ENCODE results near the gene PTGS1. TPM values are rescaled to one million over a fixed set of nuclear protein-coding genes. Genes with fewer than 3 reads are reported as not detected.

Gene PTGS1
- total RNA-seq, 1 donor from 2014 or later = 2.2 TPM

DNA sequence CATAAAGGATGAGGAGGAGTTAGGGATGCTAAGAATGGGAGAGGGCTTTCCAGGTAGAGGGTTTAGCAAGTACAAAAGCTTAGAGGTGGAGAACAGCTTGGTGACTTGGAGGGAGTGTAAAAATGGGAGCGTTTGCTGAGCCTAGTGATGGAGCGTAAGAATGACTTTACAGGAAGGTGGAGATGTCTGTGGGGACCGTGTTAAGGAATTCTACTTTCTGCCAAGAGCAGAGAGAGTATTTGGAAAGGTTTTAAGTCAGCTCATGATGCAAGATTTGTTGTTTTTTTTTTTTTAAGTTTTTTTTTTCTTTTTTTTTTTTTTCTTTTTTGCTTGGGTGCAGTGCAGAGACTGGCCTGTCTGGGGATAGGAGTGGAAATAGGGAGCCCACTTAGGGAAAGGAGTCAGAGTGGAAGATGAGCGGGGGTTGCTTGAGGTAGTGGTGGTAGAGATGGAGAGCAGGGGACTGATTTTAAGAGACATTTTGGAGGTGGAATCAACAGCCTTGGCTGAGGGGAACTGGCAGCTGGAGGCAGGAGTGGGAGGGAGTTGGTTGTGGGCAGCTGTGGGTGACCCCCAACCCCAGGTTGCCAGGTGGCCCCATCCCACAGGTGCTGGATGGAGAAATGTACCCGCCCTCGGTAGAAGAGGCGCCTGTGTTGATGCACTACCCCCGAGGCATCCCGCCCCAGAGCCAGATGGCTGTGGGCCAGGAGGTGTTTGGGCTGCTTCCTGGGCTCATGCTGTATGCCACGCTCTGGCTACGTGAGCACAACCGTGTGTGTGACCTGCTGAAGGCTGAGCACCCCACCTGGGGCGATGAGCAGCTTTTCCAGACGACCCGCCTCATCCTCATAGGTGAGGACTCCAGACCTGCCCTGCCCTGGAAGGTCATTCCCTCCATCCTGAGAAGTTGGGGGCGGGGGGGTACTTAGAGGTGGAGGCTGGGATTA lies 12.4 kb downstream of the PTGS1 start:
- Histone ChIP-seq H3K27me3 (no peaks in the 10 kb centered on the region), H3K4me1 (no peaks in the 10 kb centered on the region), H3K36me3 (no peaks in the 10 kb centered on the region), H3K9ac (no peak overlapping the region), H4K20me1 (ENCODE audit: low read depth) (no peaks in the 10 kb centered on the region), H3K27ac (no peak overlapping the region), H3F3A (ENCODE audit: low read depth) (no peaks in the 10 kb centered on the region), H3K79me2 (ENCODE audit: low read depth) (no peaks in the 10 kb centered on the region), H3K4me2 (no peak overlapping the region), H3K9me3 (ENCODE audit: low read depth) (no peaks in the 10 kb centered on the region), H3K4me3 (no peak overlapping the region), H2AFZ (replicated peaks) (no peak overlapping the region)
- no peaks in the 10 kb centered on the region for H3K36me3 Mint-ChIP-seq
- H3K4me3 Mint-ChIP-seq = no peak overlapping the region
- TF ChIP-seq EZH2phosphoT487 (IDR thresholded peaks at IDR 0.05) = no peak
- TF ChIP-seq EZH2 (IDR thresholded peaks at IDR 0.05) = no peak
- TF ChIP-seq, protein P1, sequence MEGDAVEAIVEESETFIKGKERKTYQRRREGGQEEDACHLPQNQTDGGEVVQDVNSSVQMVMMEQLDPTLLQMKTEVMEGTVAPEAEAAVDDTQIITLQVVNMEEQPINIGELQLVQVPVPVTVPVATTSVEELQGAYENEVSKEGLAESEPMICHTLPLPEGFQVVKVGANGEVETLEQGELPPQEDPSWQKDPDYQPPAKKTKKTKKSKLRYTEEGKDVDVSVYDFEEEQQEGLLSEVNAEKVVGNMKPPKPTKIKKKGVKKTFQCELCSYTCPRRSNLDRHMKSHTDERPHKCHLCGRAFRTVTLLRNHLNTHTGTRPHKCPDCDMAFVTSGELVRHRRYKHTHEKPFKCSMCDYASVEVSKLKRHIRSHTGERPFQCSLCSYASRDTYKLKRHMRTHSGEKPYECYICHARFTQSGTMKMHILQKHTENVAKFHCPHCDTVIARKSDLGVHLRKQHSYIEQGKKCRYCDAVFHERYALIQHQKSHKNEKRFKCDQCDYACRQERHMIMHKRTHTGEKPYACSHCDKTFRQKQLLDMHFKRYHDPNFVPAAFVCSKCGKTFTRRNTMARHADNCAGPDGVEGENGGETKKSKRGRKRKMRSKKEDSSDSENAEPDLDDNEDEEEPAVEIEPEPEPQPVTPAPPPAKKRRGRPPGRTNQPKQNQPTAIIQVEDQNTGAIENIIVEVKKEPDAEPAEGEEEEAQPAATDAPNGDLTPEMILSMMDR (IDR thresholded peaks at IDR 0.05) = no peak
- H3K27me3 Mint-ChIP-seq (ENCODE audit: insufficient read depth, low read depth) = peaks cover 2% of the 10 kb centered on the region
- peaks cover 6% of the 10 kb centered on the region for H3K9me3 Mint-ChIP-seq
- DNase-seq (ENCODE audit: low spot score) = no peak
- H3K4me1 Mint-ChIP-seq = no peaks in the 10 kb centered on the region
- no peak overlapping the region for H3K27ac Mint-ChIP-seq

DNA sequence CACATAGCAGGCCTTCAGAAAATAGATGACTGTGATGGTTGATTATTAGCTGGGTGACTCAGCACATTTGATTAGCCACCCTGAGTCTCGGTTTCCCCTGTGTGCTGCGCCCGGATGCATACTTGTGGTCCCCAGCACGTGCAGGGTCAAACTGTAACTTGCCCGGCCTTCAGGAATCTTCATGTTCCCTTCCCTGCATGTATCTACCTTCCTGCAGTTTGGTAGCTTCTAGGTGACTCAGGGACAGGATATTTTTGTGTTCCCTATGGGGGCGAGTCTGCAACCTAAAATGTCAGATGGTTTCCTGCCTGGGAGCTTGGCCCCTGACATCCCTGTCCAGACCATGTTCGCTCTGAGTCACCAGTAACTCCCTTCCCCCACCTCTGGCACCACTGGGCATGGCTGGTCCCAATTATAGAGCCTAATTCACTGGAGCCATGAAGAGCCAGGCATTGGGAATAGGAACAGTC lies 13.2 kb downstream of the PTGS1 start:
- no peaks in the 10 kb centered on the region for H3K4me1 ChIP-seq
- no peak overlapping the region for H3K4me2 ChIP-seq
- H3K4me3 ChIP-seq = no peak overlapping the region
- Mint-ChIP-seq H3K27me3 (ENCODE audit: insufficient read depth, low read depth) (peaks cover 4% of the 10 kb centered on the region), H3K4me1 (no peaks in the 10 kb centered on the region), H3K4me3 (no peak overlapping the region), H3K36me3 (no peaks in the 10 kb centered on the region), H3K9me3 (peaks cover 4% of the 10 kb centered on the region), H3K27ac (no peak overlapping the region)
- no peaks in the 10 kb centered on the region for H3K27me3 ChIP-seq
- H4K20me1 ChIP-seq (ENCODE audit: low read depth) = no peaks in the 10 kb centered on the region
- H3K27ac ChIP-seq = no peak overlapping the region
- no peaks in the 10 kb centered on the region for H3K36me3 ChIP-seq
- no peak for TF ChIP-seq EZH2phosphoT487 (IDR thresholded peaks at IDR 0.05)
- TF ChIP-seq, protein P1 (IDR thresholded peaks at IDR 0.05) = no peak
- TF ChIP-seq EZH2 (IDR thresholded peaks at IDR 0.05) = no peak
- no peaks in the 10 kb centered on the region for H3K9me3 ChIP-seq (ENCODE audit: low read depth)
- H3K9ac ChIP-seq = no peak overlapping the region
- H2AFZ ChIP-seq (replicated peaks) = no peak overlapping the region
- no peak for DNase-seq (ENCODE audit: low spot score)
- no peaks in the 10 kb centered on the region for H3F3A ChIP-seq (ENCODE audit: low read depth)
- H3K79me2 ChIP-seq (ENCODE audit: low read depth) = no peaks in the 10 kb centered on the region

DNA sequence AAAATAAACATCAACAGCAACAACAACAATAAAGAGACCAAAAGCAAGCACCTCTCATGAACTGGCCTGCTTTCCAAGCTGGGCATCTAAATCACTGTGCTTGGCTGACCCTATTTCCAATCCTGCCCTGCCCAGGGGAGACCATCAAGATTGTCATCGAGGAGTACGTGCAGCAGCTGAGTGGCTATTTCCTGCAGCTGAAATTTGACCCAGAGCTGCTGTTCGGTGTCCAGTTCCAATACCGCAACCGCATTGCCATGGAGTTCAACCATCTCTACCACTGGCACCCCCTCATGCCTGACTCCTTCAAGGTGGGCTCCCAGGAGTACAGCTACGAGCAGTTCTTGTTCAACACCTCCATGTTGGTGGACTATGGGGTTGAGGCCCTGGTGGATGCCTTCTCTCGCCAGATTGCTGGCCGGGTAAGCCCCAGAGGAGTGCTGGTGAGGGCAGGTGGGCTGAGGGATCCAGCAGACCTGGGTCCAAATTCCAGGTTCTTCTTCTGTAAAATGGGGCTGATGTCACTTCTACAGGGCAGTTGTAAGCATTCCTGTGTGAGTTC lies 15.6 kb downstream of the PTGS1 start:
- no peaks in the 10 kb centered on the region for H3K36me3 ChIP-seq
- no peaks in the 10 kb centered on the region for H3K4me1 ChIP-seq
- no peaks in the 10 kb centered on the region for H3K79me2 ChIP-seq (ENCODE audit: low read depth)
- Mint-ChIP-seq H3K9me3 (no peaks in the 10 kb centered on the region), H3K36me3 (no peaks in the 10 kb centered on the region), H3K4me1 (peaks cover 5% of the 10 kb centered on the region), H3K27me3 (ENCODE audit: insufficient read depth, low read depth) (peaks cover 4% of the 10 kb centered on the region), H3K4me3 (no peak overlapping the region), H3K27ac (no peak overlapping the region)
- H3K4me2 ChIP-seq = no peak overlapping the region
- no peak for DNase-seq (ENCODE audit: low spot score)
- no peak overlapping the region for H3K9ac ChIP-seq
- no peaks in the 10 kb centered on the region for H4K20me1 ChIP-seq (ENCODE audit: low read depth)
- no peaks in the 10 kb centered on the region for H3K9me3 ChIP-seq (ENCODE audit: low read depth)
- no peaks in the 10 kb centered on the region for H3K27me3 ChIP-seq
- TF ChIP-seq EZH2 (IDR thresholded peaks at IDR 0.05) = no peak
- TF ChIP-seq, protein P1 (IDR thresholded peaks at IDR 0.05) = no peak
- no peak for TF ChIP-seq EZH2phosphoT487 (IDR thresholded peaks at IDR 0.05)
- H2AFZ ChIP-seq (replicated peaks) = no peak overlapping the region
- no peak overlapping the region for H3K4me3 ChIP-seq
- no peak overlapping the region for H3K27ac ChIP-seq
- no peaks in the 10 kb centered on the region for H3F3A ChIP-seq (ENCODE audit: low read depth)

Data from neural progenitor cell (in vitro differentiated cells).